H1 (cell line): ENCODE data around the gene SUSD1. TPM values are rescaled to one million over a fixed set of nuclear protein-coding genes. Genes with fewer than 3 reads are reported as not detected.

Source experiments
- CTCF ChIA-PET: fragments of 300-600 bp; sonication (Branson Sonifier 250); formaldehyde crosslinking; loops from one replicate; lab custom pipeline; 2021; ENCODE audit not compliant: partially characterized antibody; lab: Charles Lee
- POLR2A ChIA-PET: fragments of 300-600 bp; sonication (Branson Sonifier 250); formaldehyde crosslinking; loops from one replicate; lab custom pipeline; 2021; ENCODE audit warnings: inconsistent platforms; ENCODE audit not compliant: partially characterized antibody; lab: Charles Lee
- DNase-seq, 2 experiments: peaks; one replicate each; pipeline versions ENCODE4 v3.0.0 to v3.0.0-alpha.2; 2010 to 2022; ENCODE audit warnings: low spot score in 2 of 2, low read depth in 1 of 2, mixed read lengths in 1 of 2
- FAIRE-seq: peaks from 2 replicates; lab custom pipeline; 2011; peaks lifted over from hg19 to GRCh38; lab: Jason Lieb, UNC
- H2AFZ ChIP-seq: 2 replicates; pipeline ENCODE4 v1.8.1; 2012; ENCODE audit warnings: low read length, inconsistent platforms
- H2AK5ac ChIP-seq: 2 replicates; pipeline ENCODE4 v1.6.1; 2013; ENCODE audit warnings: low read depth, low read length
- H2BK120ac ChIP-seq: replicated peaks from 2 replicates; pipeline ENCODE3; 2013; ENCODE audit warnings: low read depth, low read length, inconsistent platforms
- H2BK12ac ChIP-seq: 2 replicates; pipeline ENCODE4 v1.6.1; 2013; ENCODE audit warnings: low read depth, low read length
- H2BK15ac ChIP-seq: 2 replicates; pipeline ENCODE4 v1.6.1; 2013; ENCODE audit warnings: low read length
- H2BK20ac ChIP-seq: 2 replicates; pipeline ENCODE4 v1.6.1; 2013; ENCODE audit warnings: low read length
- H2BK5ac ChIP-seq: 2 replicates; pipeline ENCODE4 v1.6.1; 2013; ENCODE audit warnings: low read depth, low read length
- H3K14ac ChIP-seq: 2 replicates; pipeline ENCODE4 v1.6.1; 2013; ENCODE audit warnings: inconsistent platforms; ENCODE audit not compliant: insufficient read length
- H3K18ac ChIP-seq: 2 replicates; pipeline ENCODE4 v1.6.1; 2013; ENCODE audit warnings: low read length; ENCODE audit errors: extremely low read depth
- H3K23ac ChIP-seq: 2 replicates; pipeline ENCODE4 v1.6.1; 2013; ENCODE audit warnings: inconsistent platforms; ENCODE audit not compliant: insufficient read length
- H3K23me2 ChIP-seq: 2 replicates; pipeline ENCODE4 v1.6.1; 2013; ENCODE audit warnings: low read depth, low read length
- H3K27ac ChIP-seq: 2 replicates; pipeline ENCODE4 v1.6.1; 2011; ENCODE audit warnings: low read depth, low read length, inconsistent platforms
- H3K27me3 ChIP-seq, 4 experiments: replicated peaks in 1 of 4; 1 replicate in 1 of 4; 2 replicates in 3 of 4; pipeline versions ENCODE4 v1.6.1 to v1.8.1; 2011 to 2013; ENCODE audit warnings: low read length in 3 of 4, mild to moderate bottlenecking in 3 of 4, inconsistent platforms in 2 of 4, mixed read lengths in 2 of 4, moderate library complexity in 1 of 4; ENCODE audit not compliant: control insufficient read depth in 3 of 4, insufficient read depth in 3 of 4; ENCODE audit errors: extremely low read depth in 1 of 4
- H3K36me3 ChIP-seq, 4 experiments: 2 replicates each; pipeline versions ENCODE4 v1.6.1 to v1.8.1; 2011 to 2013; ENCODE audit warnings: mild to moderate bottlenecking in 4 of 4, low read length in 3 of 4, moderate library complexity in 2 of 4, control low read depth in 1 of 4, inconsistent platforms in 1 of 4; ENCODE audit not compliant: insufficient read depth in 4 of 4, control insufficient read depth in 2 of 4
- H3K4ac ChIP-seq: replicated peaks from 2 replicates; pipeline ENCODE3; 2013; ENCODE audit warnings: low read length, low read depth, mixed read lengths, inconsistent platforms; ENCODE audit not compliant: insufficient read length
- H3K4me1 ChIP-seq, 4 experiments: replicated peaks in 1 of 4; 1 replicate in 1 of 4; 2 replicates in 3 of 4; pipeline versions ENCODE4 v1.6.1 to v1.8.1; 2011 to 2013; ENCODE audit warnings: low read length in 3 of 4, inconsistent platforms in 2 of 4, mixed read lengths in 1 of 4; ENCODE audit not compliant: insufficient read depth in 4 of 4, control insufficient read depth in 3 of 4
- H3K4me2 ChIP-seq, 2 experiments: 2 replicates each; pipeline versions ENCODE4 v1.6.1 to v1.8.1; 2011 to 2013; ENCODE audit warnings: low read depth in 2 of 2, low read length in 2 of 2, control low read depth in 1 of 2, inconsistent platforms in 1 of 2, mild to moderate bottlenecking in 1 of 2; ENCODE audit not compliant: insufficient read depth in 1 of 2
- H3K4me3 ChIP-seq, 4 experiments: fragments of 200-600, 300-600 bp in 1 of 4; sonication (generic), shearing (Covaris generic), sonication (Bioruptor Twin) in 1 of 4; 2 replicates each; pipeline versions ENCODE4 v1.5.1 to v1.8.1; 2011 to 2016; ENCODE audit warnings: low read length in 4 of 4, low read depth in 3 of 4, control low read depth in 2 of 4, inconsistent platforms in 2 of 4, mild to moderate bottlenecking in 2 of 4, mixed read lengths in 1 of 4, moderate library complexity in 1 of 4; ENCODE audit not compliant: insufficient read depth in 2 of 4; ENCODE audit errors: extremely low read depth in 1 of 4
- H3K56ac ChIP-seq: replicated peaks from 2 replicates; pipeline ENCODE3; 2013; ENCODE audit warnings: low read depth, mild to moderate bottlenecking, mixed read lengths, low read length, inconsistent platforms; ENCODE audit not compliant: insufficient read length
- H3K79me1 ChIP-seq: 2 replicates; pipeline ENCODE4 v1.6.1; 2013; ENCODE audit warnings: low read depth, low read length, control low read depth
- H3K79me2 ChIP-seq, 2 experiments: 2 replicates each; pipeline versions ENCODE4 v1.6.1 to v1.8.1; 2012 to 2013; ENCODE audit warnings: low read length in 2 of 2, mild to moderate bottlenecking in 2 of 2, inconsistent platforms in 1 of 2; ENCODE audit not compliant: insufficient read depth in 2 of 2, control insufficient read depth in 1 of 2
- H3K9ac ChIP-seq, 4 experiments: replicated peaks in 1 of 4; 1 replicate in 1 of 4; 2 replicates in 3 of 4; pipeline versions ENCODE4 v1.6.1 to v1.8.1; 2011 to 2013; ENCODE audit warnings: low read depth in 3 of 4, low read length in 3 of 4, control low read depth in 2 of 4, mild to moderate bottlenecking in 2 of 4, moderate library complexity in 2 of 4, inconsistent platforms in 1 of 4; ENCODE audit errors: extremely low read depth in 1 of 4
- H3K9me3 ChIP-seq, 2 experiments: 2 replicates each; pipeline versions ENCODE4 v1.6.1 to v1.8.1; 2012 to 2013; ENCODE audit warnings: mild to moderate bottlenecking in 2 of 2, moderate library complexity in 2 of 2, control low read depth in 1 of 2, inconsistent platforms in 1 of 2, low read depth in 1 of 2, low read length in 1 of 2, mixed read lengths in 1 of 2; ENCODE audit not compliant: insufficient read depth in 2 of 2
- H4K20me1 ChIP-seq, 2 experiments: replicated peaks in 1 of 2; 2 replicates each; pipeline versions ENCODE3 to v1.8.1; 2011 to 2013; ENCODE audit warnings: inconsistent platforms in 2 of 2, low read length in 2 of 2, mild to moderate bottlenecking in 1 of 2; ENCODE audit not compliant: insufficient read depth in 2 of 2, control insufficient read depth in 1 of 2
- H4K5ac ChIP-seq: 2 replicates; pipeline ENCODE4 v1.6.1; 2013; ENCODE audit warnings: low read length, low read depth, mixed read lengths, inconsistent platforms; ENCODE audit not compliant: insufficient read length
- H4K8ac ChIP-seq: 2 replicates; pipeline ENCODE4 v1.8.0; 2013; ENCODE audit warnings: mild to moderate bottlenecking, moderate library complexity, low read length, inconsistent platforms; ENCODE audit not compliant: insufficient read depth; ENCODE audit errors: extremely low read depth
- H4K91ac ChIP-seq: replicated peaks from 2 replicates; pipeline ENCODE3; 2013; ENCODE audit warnings: low read length, mixed read lengths, inconsistent platforms; ENCODE audit not compliant: insufficient read length
- CHD1 ChIP-seq: IDR thresholded peaks from 2 replicates; pipeline ENCODE4 v1.6.1; 2012; ENCODE audit warnings: low read depth, low read length, improper control_type of control experiment
- SIRT6 ChIP-seq: IDR thresholded peaks from one replicate; pipeline ENCODE4 v1.7.1; 2012; ENCODE audit warnings: low read length, inconsistent platforms
- WGBS, 2 experiments: shearing (Covaris generic) in 1 of 2; methylation state at CpG; one replicate each; pipeline versions ENCODE4 v1.1.6 to v1.1.7; 2013 to 2015; ENCODE audit warnings: low lambda C conversion rate in 2 of 2, mixed read lengths in 2 of 2, inconsistent platforms in 1 of 2, low coverage in 1 of 2, missing lambda C conversion rate in 1 of 2; ENCODE audit not compliant: insufficient replicate concordance in 2 of 2, insufficient coverage in 1 of 2, insufficient read length in 1 of 2; ENCODE audit errors: extremely low coverage in 1 of 2, missing lambda C conversion rate in 1 of 2; 5-methylcytosine and 5-hydroxymethylcytosine counted together
- polyA plus RNA-seq, 7 experiments: library from polyadenylated mRNA; depleted of rRNA in 3 of 7; stranded (reverse) in 5 of 7; unstranded in 2 of 7; fragments of >200 nt in 5 of 7; fragments of 200-250 nt in 2 of 7; gene quantifications; 1 replicate in 5 of 7; 2 replicates in 1 of 7; 4 replicates in 1 of 7; pipeline versions ENCODE4 v1.2.1 to v1.2.3, GENCODE V29; 2011 to 2013; ENCODE audit warnings: missing spikeins in 2 of 7, mixed read lengths in 2 of 7
- total RNA-seq: library from RNA; stranded (reverse); fragmentation: NEBNext Ultra II Directional; extraction: Animal tissue kit (Norgen Biotek cat#: 25700); gene quantifications from 2 replicates; pipeline ENCODE4 v1.2.1, GENCODE V29; 2021

The SUSD1 gene
- total and polyA plus RNA-seq, 2 of the 8 experiments (the other 6 are each of a cell fraction or from before 2014, with no cell fraction given): 2.8 to 7.2 TPM

DNA sequence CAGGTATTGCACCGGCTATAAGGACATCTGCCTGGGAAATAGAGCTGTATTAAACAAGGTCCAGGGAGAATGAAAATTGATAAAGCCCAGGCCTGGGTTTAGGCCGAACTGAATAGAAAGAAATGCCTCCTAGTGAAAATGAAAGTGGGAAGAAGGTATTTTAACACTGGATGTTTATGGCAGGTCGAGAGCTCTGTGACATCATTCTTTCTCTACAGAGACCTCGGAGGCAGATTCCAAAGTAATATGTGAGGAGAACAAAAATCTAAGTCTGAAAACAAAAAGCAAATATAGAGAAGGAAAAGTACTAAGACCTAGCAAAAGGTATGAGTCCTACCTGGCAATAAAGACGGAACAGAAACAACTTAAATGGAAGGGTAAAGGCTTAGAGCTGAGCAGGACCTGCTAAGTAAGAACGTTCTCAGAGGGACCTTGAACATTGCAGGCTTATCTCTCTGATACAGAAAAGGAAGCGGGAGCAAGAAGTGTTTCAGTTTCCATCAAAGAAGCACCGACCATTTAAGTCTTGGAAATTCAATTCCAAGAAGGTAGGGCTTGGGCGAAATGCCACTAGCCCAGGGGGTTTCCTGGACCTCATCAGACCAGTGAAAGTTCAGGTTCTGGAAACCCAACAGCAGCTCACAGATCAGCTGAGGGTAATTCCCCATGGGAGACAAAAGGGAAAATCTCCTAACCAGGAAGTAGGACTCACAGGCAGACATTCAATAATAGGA lies 80.0 kb downstream of the SUSD1 start:
- Histone ChIP-seq H2BK12ac (no peak overlapping the region), H3K18ac (no peak overlapping the region), H3K27me3 (no peaks in the 10 kb centered on the region), H2AFZ (no peak overlapping the region), H4K91ac (no peak overlapping the region), H3K9ac (no peak overlapping the region), H2BK5ac (no peak overlapping the region), H3K36me3 (peaks cover 0 to 3% (median 0%) of the 10 kb centered on the region in 4 experiments; a peak in 1 of 8 replicates), H3K56ac (no peak overlapping the region), H3K4ac (no peak overlapping the region), H4K20me1 (no peaks in the 10 kb centered on the region), H2BK15ac (no peak overlapping the region), H3K23me2 (no peaks in the 10 kb centered on the region), H3K79me2 (no peaks in the 10 kb centered on the region), H3K4me3 (no peak overlapping the region), H3K23ac (no peak overlapping the region), H3K79me1 (no peaks in the 10 kb centered on the region), H3K4me2 (no peak overlapping the region), H2AK5ac (no peak overlapping the region), H3K4me1 (peaks cover 3 to 18% (median 6%) of the 10 kb centered on the region in 4 experiments; a peak in 6 of 7 replicates), H3K27ac (no peak overlapping the region), H4K8ac (no peak overlapping the region), H2BK120ac (no peak overlapping the region), H4K5ac (no peak overlapping the region), H3K9me3 (no peaks in the 10 kb centered on the region), H3K14ac (no peak overlapping the region), H2BK20ac (no peak overlapping the region)
- FAIRE-seq (no peak), DNase-seq (no peak)
- ChIA-PET POLR2A (no interaction called here), CTCF (interaction anchor here (1.0 to 2.6 kb wide), 8 partner anchors 8 to 272 kb away, joined by 3 to 9 read pairs (median 5); no protein-coding TSS in a partner anchor)
- WGBS, 2 experiments: 90% methylated on average over 9 of the region's 9 CpGs; no CpG with 5 or more reads in 1 of the 2 experiments
- no peak for TF ChIP-seq SIRT6
- no peak for TF ChIP-seq CHD1
